Gastroesophageal sphincter (tissue), 4 donors: ENCODE data around the gene VWC2. TPM values are rescaled to one million over a fixed set of nuclear protein-coding genes. Genes with fewer than 3 reads are reported as not detected.

Source experiments
- ATAC-seq: fragments of 150-250 bp; one replicate; pipeline ENCODE4 v1.9.1; 2016; ENCODE audit warnings: mild to moderate bottlenecking, moderate library complexity
- H3K27ac ChIP-seq, 4 donors: fragments of 200-600 bp; sonication (generic) in 3 of 4; 1 replicate in 3 of 4; 2 replicates in 1 of 4; pipeline ENCODE4 v1.5.1; 2016 to 2019
- H3K27me3 ChIP-seq: fragments of 200-600 bp; sonication (generic); one replicate; pipeline ENCODE4 v1.5.1; 2019
- H3K36me3 ChIP-seq, 2 donors: fragments of 200-600 bp; sonication (generic); one replicate each; pipeline ENCODE4 v1.5.1; 2019; ENCODE audit warnings: control low read depth in 1 of 2
- H3K4me1 ChIP-seq, 3 donors: fragments of 200-600 bp; sonication (generic); 1 replicate in 2 of 3; 2 replicates in 1 of 3; pipeline ENCODE4 v1.5.1; 2016 to 2019; ENCODE audit warnings: control low read depth in 2 of 3
- H3K4me3 ChIP-seq, 2 donors: fragments of 200-600 bp; sonication (generic); one replicate each; pipeline ENCODE4 v1.5.1; 2019; ENCODE audit warnings: mild to moderate bottlenecking in 1 of 2, moderate library complexity in 1 of 2
- H3K9me3 ChIP-seq, 3 donors: fragments of 200-600 bp; sonication (generic); one replicate each; pipeline ENCODE4 v1.5.1; 2017 to 2019; ENCODE audit warnings: control low read depth in 2 of 3
- EP300 ChIP-seq: sonication (generic); formaldehyde crosslinking; IDR thresholded peaks from one replicate; pipeline ENCODE4 v1.6.1; 2017; ENCODE audit warnings: antibody characterized with exemption, mild to moderate bottlenecking
- POLR2A ChIP-seq, 2 donors: fragments of 450-650 bp; IDR thresholded peaks; one replicate each; pipeline ENCODE4 v1.6.1; 2017; ENCODE audit warnings: antibody characterized with exemption in 2 of 2, mild to moderate bottlenecking in 2 of 2, moderate library complexity in 1 of 2
- POLR2AphosphoS5 ChIP-seq: sonication (generic); formaldehyde crosslinking; IDR thresholded peaks from one replicate; pipeline ENCODE4 v1.6.1; 2017; ENCODE audit warnings: antibody characterized with exemption
- WGBS, 2 donors: methylation state at CpG; one replicate each; pipeline ENCODE4 v1.1.5; 2018; ENCODE audit warnings: low coverage in 1 of 2; 5-methylcytosine and 5-hydroxymethylcytosine counted together
- total RNA-seq, 4 donors: library from RNA; depleted of rRNA; stranded (reverse); fragments of >200 nt; gene quantifications; one replicate each; pipeline ENCODE4 v1.1.0, GENCODE V29; 2016
- TF ChIP-seq, protein P1 (sequence below), 4 experiments: fragments of 200-600 bp in 2 of 4; fragments of 450-650 bp in 2 of 4; sonication (generic) in 1 of 4; IDR thresholded peaks; one replicate each; pipeline ENCODE4 v1.5.1; 2017 to 2019; ENCODE audit warnings: antibody characterized with exemption in 4 of 4, mild to moderate bottlenecking in 2 of 4, moderate library complexity in 2 of 4

The VWC2 gene
- under 1 TPM in 2 of 4 donors, not detected in 2; 0.08 to 0.13 TPM for total RNA-seq

DNA sequence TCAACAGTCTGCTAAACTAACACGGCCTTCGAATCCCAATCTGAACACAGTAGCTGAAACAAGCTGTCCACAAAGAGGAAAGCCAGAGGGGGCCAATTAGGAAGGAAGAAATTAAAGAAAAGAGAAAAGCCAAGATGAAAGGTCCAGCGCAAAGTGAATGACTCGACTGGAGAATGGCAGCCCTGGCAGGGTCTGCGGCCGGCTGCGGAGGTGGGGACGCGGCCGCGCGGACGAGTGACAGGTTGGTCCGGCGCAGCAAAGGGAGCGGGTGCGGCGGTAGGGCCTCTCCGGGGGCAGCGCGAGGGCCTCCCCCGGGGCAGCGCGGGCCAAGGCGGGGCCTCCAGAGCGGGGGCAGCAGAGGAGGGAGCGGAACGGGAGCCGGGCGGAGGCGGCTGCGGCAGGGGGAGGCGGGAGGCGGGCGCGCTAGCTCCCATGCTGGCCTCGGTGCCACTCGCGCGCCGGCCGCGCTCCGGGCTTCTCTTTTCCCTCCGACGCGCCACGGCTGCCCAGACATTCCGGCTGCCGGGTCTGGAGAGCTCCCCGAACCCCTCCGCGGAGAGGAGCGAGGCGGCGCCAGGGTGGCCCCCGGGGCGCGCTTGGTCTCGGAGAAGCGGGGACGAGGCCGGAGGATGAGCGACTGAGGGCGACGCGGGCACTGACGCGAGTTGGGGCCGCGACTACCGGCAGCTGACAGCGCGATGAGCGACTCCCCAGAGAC is at the start of gene VWC2:
TSS of gene VWC2 (plus strand) at position 421 of the 718 bp plus-strand sequence. CDS start 1,798 bp downstream, outside the sequence.
- no peaks in the 10 kb centered on the region for H3K9me3 ChIP-seq
- TF ChIP-seq EP300 (no peak), POLR2A (IDR thresholded peaks at IDR 0.05) (no peak), POLR2AphosphoS5 (no peak)
- TF ChIP-seq, protein P1, sequence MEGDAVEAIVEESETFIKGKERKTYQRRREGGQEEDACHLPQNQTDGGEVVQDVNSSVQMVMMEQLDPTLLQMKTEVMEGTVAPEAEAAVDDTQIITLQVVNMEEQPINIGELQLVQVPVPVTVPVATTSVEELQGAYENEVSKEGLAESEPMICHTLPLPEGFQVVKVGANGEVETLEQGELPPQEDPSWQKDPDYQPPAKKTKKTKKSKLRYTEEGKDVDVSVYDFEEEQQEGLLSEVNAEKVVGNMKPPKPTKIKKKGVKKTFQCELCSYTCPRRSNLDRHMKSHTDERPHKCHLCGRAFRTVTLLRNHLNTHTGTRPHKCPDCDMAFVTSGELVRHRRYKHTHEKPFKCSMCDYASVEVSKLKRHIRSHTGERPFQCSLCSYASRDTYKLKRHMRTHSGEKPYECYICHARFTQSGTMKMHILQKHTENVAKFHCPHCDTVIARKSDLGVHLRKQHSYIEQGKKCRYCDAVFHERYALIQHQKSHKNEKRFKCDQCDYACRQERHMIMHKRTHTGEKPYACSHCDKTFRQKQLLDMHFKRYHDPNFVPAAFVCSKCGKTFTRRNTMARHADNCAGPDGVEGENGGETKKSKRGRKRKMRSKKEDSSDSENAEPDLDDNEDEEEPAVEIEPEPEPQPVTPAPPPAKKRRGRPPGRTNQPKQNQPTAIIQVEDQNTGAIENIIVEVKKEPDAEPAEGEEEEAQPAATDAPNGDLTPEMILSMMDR (IDR thresholded peaks at IDR 0.05), result no peak
- peaks cover 69% of the 10 kb centered on the region for H3K27me3 ChIP-seq
- H3K27ac ChIP-seq, result no peak within 1 kb of the TSS
- H3K4me3 ChIP-seq, result peak within 1 kb of the TSS; percentile 19 to 52
- no peak for ATAC-seq
- H3K4me1 ChIP-seq, result peaks cover 0 to 35% (median 27%) of the 10 kb centered on the region in 3 donors
- no peaks in the 10 kb centered on the region for H3K36me3 ChIP-seq
- 0 to 4% methylated on average over 4 to 17 of the region's 75 CpGs for WGBS, 2 donors

DNA sequence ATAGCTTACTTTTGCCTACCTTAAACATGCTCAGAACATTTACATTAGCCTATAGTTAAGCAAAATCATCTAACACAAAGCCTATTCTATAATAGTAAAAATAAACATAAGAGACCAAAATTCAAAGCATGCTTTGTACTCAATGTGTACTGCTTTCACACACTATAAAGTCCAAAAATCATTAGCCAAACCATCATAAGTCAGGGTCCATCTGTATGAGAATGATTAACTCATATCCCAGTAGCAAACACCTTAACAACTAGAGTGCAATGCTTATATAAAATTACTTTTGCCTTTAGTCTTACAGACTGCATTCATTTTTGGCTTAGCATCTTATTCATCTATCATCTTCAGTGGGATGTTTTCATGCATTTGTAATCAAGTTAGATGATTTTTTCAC is 49.4 kb upstream of the VWC2 start:
- H3K27ac ChIP-seq, result no peak overlapping the region
- H3K4me3 ChIP-seq, result no peak overlapping the region
- no peak for TF ChIP-seq POLR2A (IDR thresholded peaks at IDR 0.05)
- TF ChIP-seq EP300, result no peak
- H3K36me3 ChIP-seq, result no peaks in the 10 kb centered on the region
- H3K4me1 ChIP-seq, result no peaks in the 10 kb centered on the region
- no peaks in the 10 kb centered on the region for H3K9me3 ChIP-seq
- no peaks in the 10 kb centered on the region for H3K27me3 ChIP-seq
- ATAC-seq, result no peak

- WGBS, 2 donors, result 44 to 50% methylated on average over 2 of the region's 2 CpGs
Observed at GRCh38 chr7:49731836-49732235, 41.6 kb upstream of the VWC2 start.

DNA sequence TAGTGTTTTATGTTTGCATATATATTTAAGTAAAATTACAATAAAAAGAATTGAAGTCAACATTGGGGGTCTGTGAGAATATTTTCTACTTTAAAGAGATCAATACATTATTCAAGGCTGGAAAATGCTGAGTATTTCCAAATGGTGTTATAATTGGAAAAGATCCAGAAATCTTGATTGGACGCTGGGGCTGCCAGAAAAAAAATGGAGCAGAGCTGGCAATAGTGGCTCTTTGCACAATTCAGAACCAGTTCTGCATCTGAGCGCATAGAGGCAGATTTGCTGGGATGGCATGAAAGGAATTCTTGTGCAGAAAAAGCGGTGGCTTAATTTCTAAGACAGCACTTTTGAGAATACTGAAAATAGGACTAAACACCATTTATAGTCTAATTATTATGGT is 10.8 kb upstream of the VWC2 start:
- H3K9me3 ChIP-seq, result no peaks in the 10 kb centered on the region
- H3K36me3 ChIP-seq, result no peaks in the 10 kb centered on the region
- WGBS, 2 donors, result 60 to 64% methylated on average over 3 of the region's 3 CpGs
- no peaks in the 10 kb centered on the region for H3K4me1 ChIP-seq
- no peak overlapping the region for H3K4me3 ChIP-seq
- H3K27me3 ChIP-seq, result no peaks in the 10 kb centered on the region
- no peak overlapping the region for H3K27ac ChIP-seq
- ATAC-seq, result no peak
- TF ChIP-seq POLR2AphosphoS5, result no peak
- no peak for TF ChIP-seq EP300
- TF ChIP-seq, protein P1 (IDR thresholded peaks at IDR 0.05), result no peak
- TF ChIP-seq POLR2A (IDR thresholded peaks at IDR 0.05), result no peak

More at GRCh38 chr7:49731836-49732235, 41.6 kb upstream of the VWC2 start:
- H3K36me3 ChIP-seq, result no peaks in the 10 kb centered on the region
- no peak overlapping the region for H3K27ac ChIP-seq
- H3K9me3 ChIP-seq, result no peaks in the 10 kb centered on the region
- TF ChIP-seq EP300 (no peak), POLR2AphosphoS5 (no peak), POLR2A (IDR thresholded peaks at IDR 0.05) (no peak)
- TF ChIP-seq, protein P1 (IDR thresholded peaks at IDR 0.05), result no peak
- no peaks in the 10 kb centered on the region for H3K4me1 ChIP-seq
- ATAC-seq, result no peak
- H3K27me3 ChIP-seq, result peaks cover 4% of the 10 kb centered on the region
- no peak overlapping the region for H3K4me3 ChIP-seq

DNA sequence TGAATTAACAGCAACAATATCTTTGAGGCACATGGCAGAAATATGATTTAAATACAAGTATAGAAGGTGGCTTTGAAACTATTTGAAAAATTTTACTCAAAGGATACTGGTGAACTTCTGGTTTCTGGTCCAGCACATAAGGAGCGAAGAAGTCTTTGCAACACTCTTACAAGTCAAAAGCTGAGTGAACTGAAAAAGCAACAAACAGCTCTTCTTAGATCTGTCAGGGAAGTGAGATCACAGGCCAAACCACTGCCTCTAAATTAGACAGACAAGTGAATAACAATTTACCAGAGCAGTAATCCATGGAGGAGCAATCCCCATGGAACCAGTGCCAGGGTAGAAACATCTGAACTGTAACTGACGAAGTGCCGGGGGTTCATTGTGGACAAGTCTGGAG is 9.6 kb upstream of the VWC2 start:
- no peaks in the 10 kb centered on the region for H3K27me3 ChIP-seq
- H3K4me3 ChIP-seq, result no peak overlapping the region
- no peaks in the 10 kb centered on the region for H3K9me3 ChIP-seq
- H3K4me1 ChIP-seq, result no peaks in the 10 kb centered on the region
- ATAC-seq, result no peak
- TF ChIP-seq POLR2A (IDR thresholded peaks at IDR 0.05) (no peak), POLR2AphosphoS5 (no peak), EP300 (no peak)
- TF ChIP-seq, protein P1 (IDR thresholded peaks at IDR 0.05), result no peak
- WGBS, 2 donors, result 61 to 83% methylated on average over 3 of the region's 3 CpGs
- no peak overlapping the region for H3K27ac ChIP-seq
- H3K36me3 ChIP-seq, result no peaks in the 10 kb centered on the region
